ENCODE results near the gene LGI2.

LGI2 gene

GRCh38 chr4:24970635-24971034, 60.1 kb downstream of the LGI2 start:
- H3K27ac ChIP-seq (ENCODE audit: low read length), result no peak overlapping the region
- H3K4me1 ChIP-seq (ENCODE audit: insufficient read depth, low read length), result no peaks in the 10 kb centered on the region
- H3K4me3 ChIP-seq (ENCODE audit: low read depth in 1 of 2, low read length in 2 of 2), result no peak overlapping the region
- H2AFZ ChIP-seq (ENCODE audit: low read depth, low read length), result no peak overlapping the region
- H3K9ac ChIP-seq (ENCODE audit: low read depth, low read length), result no peak overlapping the region
- H3K36me3 ChIP-seq (ENCODE audit: insufficient read depth, low read length), result no peaks in the 10 kb centered on the region
- H3K4me2 ChIP-seq (ENCODE audit: insufficient read depth, low read length), result no peak overlapping the region
- no peaks in the 10 kb centered on the region for H3K27me3 ChIP-seq (ENCODE audit: insufficient read depth, low read length, poor library complexity)
- no peak for ATAC-seq (ENCODE audit: insufficient read depth, low read depth)
- H4K20me1 ChIP-seq (ENCODE audit: insufficient read depth, low read length), result no peaks in the 10 kb centered on the region
- no peaks in the 10 kb centered on the region for H3K79me2 ChIP-seq (ENCODE audit: insufficient read depth, low read length)
- peaks cover 15% of the 10 kb centered on the region for H3K9me3 ChIP-seq (ENCODE audit: insufficient read depth, low read length, severe bottlenecking)
- TF ChIP-seq EZH2 (IDR thresholded peaks at IDR 0.05; ENCODE audit: borderline replicate concordance, low read depth, low read length, severe bottlenecking), result no peak
- TF ChIP-seq CTCF (IDR thresholded peaks at IDR 0.05; ENCODE audit: borderline replicate concordance, extremely low read depth, low read length, poor library complexity, severe bottlenecking), result no peak
- no peak for DNase-seq

- no peak overlapping the region for H3K27ac ChIP-seq (ENCODE audit: low read length)
- H3K36me3 ChIP-seq (ENCODE audit: insufficient read depth, low read length), result no peaks in the 10 kb centered on the region
- H2AFZ ChIP-seq (ENCODE audit: low read depth, low read length), result no peak overlapping the region
- no peak for ATAC-seq (ENCODE audit: insufficient read depth, low read depth)
- H4K20me1 ChIP-seq (ENCODE audit: insufficient read depth, low read length), result no peaks in the 10 kb centered on the region
- DNase-seq, result no peak
- H3K4me1 ChIP-seq (ENCODE audit: insufficient read depth, low read length), result no peaks in the 10 kb centered on the region
- no peak overlapping the region for H3K9ac ChIP-seq (ENCODE audit: low read depth, low read length)
- H3K9me3 ChIP-seq (ENCODE audit: insufficient read depth, low read length, severe bottlenecking), result peaks cover 17% of the 10 kb centered on the region
- H3K79me2 ChIP-seq (ENCODE audit: insufficient read depth, low read length), result no peaks in the 10 kb centered on the region
- TF ChIP-seq CTCF (IDR thresholded peaks at IDR 0.05; ENCODE audit: borderline replicate concordance, extremely low read depth, low read length, poor library complexity, severe bottlenecking) (no peak), EZH2 (IDR thresholded peaks at IDR 0.05; ENCODE audit: borderline replicate concordance, low read depth, low read length, severe bottlenecking) (no peak)
- no peak overlapping the region for H3K4me3 ChIP-seq (ENCODE audit: low read depth in 1 of 2, low read length in 2 of 2)
- no peak overlapping the region for H3K4me2 ChIP-seq (ENCODE audit: insufficient read depth, low read length)
- no peaks in the 10 kb centered on the region for H3K27me3 ChIP-seq (ENCODE audit: insufficient read depth, low read length, poor library complexity)
Measured at GRCh38 chr4:24970191-24970590, 60.6 kb downstream of the LGI2 start.

GRCh38 chr4:24969486-24969885, 61.3 kb downstream of the LGI2 start:
- Histone ChIP-seq H3K9ac (ENCODE audit: low read depth, low read length) (no peak overlapping the region), H3K4me2 (ENCODE audit: insufficient read depth, low read length) (no peak overlapping the region), H3K36me3 (ENCODE audit: insufficient read depth, low read length) (no peaks in the 10 kb centered on the region), H3K4me1 (ENCODE audit: insufficient read depth, low read length) (no peaks in the 10 kb centered on the region), H2AFZ (ENCODE audit: low read depth, low read length) (no peak overlapping the region), H3K27ac (ENCODE audit: low read length) (no peak overlapping the region), H3K79me2 (ENCODE audit: insufficient read depth, low read length) (no peaks in the 10 kb centered on the region), H4K20me1 (ENCODE audit: insufficient read depth, low read length) (no peaks in the 10 kb centered on the region), H3K27me3 (ENCODE audit: insufficient read depth, low read length, poor library complexity) (no peaks in the 10 kb centered on the region), H3K9me3 (ENCODE audit: insufficient read depth, low read length, severe bottlenecking) (peaks cover 17% of the 10 kb centered on the region), H3K4me3 (ENCODE audit: low read depth in 1 of 2, low read length in 2 of 2) (no peak overlapping the region)
- ATAC-seq (ENCODE audit: insufficient read depth, low read depth) (no peak), DNase-seq (no peak)
- TF ChIP-seq CTCF (IDR thresholded peaks at IDR 0.05; ENCODE audit: borderline replicate concordance, extremely low read depth, low read length, poor library complexity, severe bottlenecking) (no peak), EZH2 (IDR thresholded peaks at IDR 0.05; ENCODE audit: borderline replicate concordance, low read depth, low read length, severe bottlenecking) (no peak)

GRCh38 chr4:24968992-24969391, 61.8 kb downstream of the LGI2 start:
- Histone ChIP-seq H3K9me3 (ENCODE audit: insufficient read depth, low read length, severe bottlenecking) (peaks cover 17% of the 10 kb centered on the region), H3K9ac (ENCODE audit: low read depth, low read length) (no peak overlapping the region), H3K79me2 (ENCODE audit: insufficient read depth, low read length) (no peaks in the 10 kb centered on the region), H2AFZ (ENCODE audit: low read depth, low read length) (no peak overlapping the region), H3K27ac (ENCODE audit: low read length) (no peak overlapping the region), H4K20me1 (ENCODE audit: insufficient read depth, low read length) (no peaks in the 10 kb centered on the region), H3K4me1 (ENCODE audit: insufficient read depth, low read length) (no peaks in the 10 kb centered on the region), H3K4me3 (ENCODE audit: low read depth in 1 of 2, low read length in 2 of 2) (no peak overlapping the region), H3K36me3 (ENCODE audit: insufficient read depth, low read length) (no peaks in the 10 kb centered on the region), H3K27me3 (ENCODE audit: insufficient read depth, low read length, poor library complexity) (no peaks in the 10 kb centered on the region), H3K4me2 (ENCODE audit: insufficient read depth, low read length) (no peak overlapping the region)
- DNase-seq (no peak), ATAC-seq (ENCODE audit: insufficient read depth, low read depth) (no peak)
- TF ChIP-seq EZH2 (IDR thresholded peaks at IDR 0.05; ENCODE audit: borderline replicate concordance, low read depth, low read length, severe bottlenecking), result no peak
- no peak for TF ChIP-seq CTCF (IDR thresholded peaks at IDR 0.05; ENCODE audit: borderline replicate concordance, extremely low read depth, low read length, poor library complexity, severe bottlenecking)
